NCI-H748 (cell line): ENCODE data around the gene UMAD1.

Experiments
- DNase-seq: peaks from one replicate; lab custom pipeline; 2025; ENCODE audit not compliant: unreplicated experiment; lab: John Stamatoyannopoulos, UW

Gene UMAD1

GRCh38 chr7:7761974-7762779 is 121.6 kb downstream of the UMAD1 start:
- DNase-seq: no peak

- no peak for DNase-seq
Measured at GRCh38 chr7:7764520-7765396, 124.2 kb downstream of the UMAD1 start.

- DNase-seq: no peak
Measured at GRCh38 chr7:7765422-7765821, 124.9 kb downstream of the UMAD1 start.

- no peak for DNase-seq
Measured at GRCh38 chr7:7766671-7767070, 126.1 kb downstream of the UMAD1 start.

- no peak for DNase-seq
Measured at GRCh38 chr7:7768977-7769709, 128.6 kb downstream of the UMAD1 start.

GRCh38 chr7:7769710-7770627 is 129.4 kb downstream of the UMAD1 start:
- no peak for DNase-seq

- DNase-seq: no peak
Measured at GRCh38 chr7:7771452-7771851, 130.9 kb downstream of the UMAD1 start.

- peak; percentile 63 for DNase-seq
Measured at GRCh38 chr7:7772397-7772821, 131.9 kb downstream of the UMAD1 start.

GRCh38 chr7:7773334-7774309 is 133.1 kb downstream of the UMAD1 start:
- no peak for DNase-seq

GRCh38 chr7:7779888-7780287 is 139.3 kb downstream of the UMAD1 start:
- no peak for DNase-seq

GRCh38 chr7:7783001-7783400 is 142.4 kb downstream of the UMAD1 start:
- DNase-seq: no peak

- no peak for DNase-seq
Measured at GRCh38 chr7:7785344-7785973, 144.9 kb downstream of the UMAD1 start.

- no peak for DNase-seq
Measured at GRCh38 chr7:7786595-7786994, 146.0 kb downstream of the UMAD1 start.

- no peak for DNase-seq
Measured at GRCh38 chr7:7789551-7789988, 149.0 kb downstream of the UMAD1 start.

GRCh38 chr7:7790041-7790741 is 149.6 kb downstream of the UMAD1 start:
- DNase-seq: no peak

GRCh38 chr7:7791523-7791922 is 151.0 kb downstream of the UMAD1 start:
- no peak for DNase-seq

- DNase-seq: no peak
Measured at GRCh38 chr7:7792056-7792455, 151.5 kb downstream of the UMAD1 start.

- DNase-seq: no peak
Measured at GRCh38 chr7:7793249-7793648, 152.7 kb downstream of the UMAD1 start.
